ENCODE measurements around the gene GAMT.

DNA sequence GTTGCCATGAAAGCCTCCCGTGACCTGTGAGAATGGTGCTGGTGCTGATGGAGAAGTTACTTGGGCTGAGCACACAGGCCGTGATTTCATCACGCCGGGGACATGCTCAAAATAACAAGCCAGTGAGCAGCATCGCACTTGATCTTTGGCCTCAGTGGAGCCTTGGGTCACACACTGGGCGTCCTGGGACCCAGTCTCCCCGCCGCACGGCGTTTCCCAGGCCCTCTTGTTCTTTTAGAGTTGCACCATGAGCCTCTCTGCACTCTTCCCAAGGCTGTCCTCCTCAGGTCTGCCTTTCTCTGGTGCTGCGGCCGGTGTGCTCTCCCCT is 27.1 kb downstream of the GAMT start:
- TF ChIP-seq GATA2 (IDR thresholded peaks at IDR 0.05; ENCODE audit: low read depth, low read length) = no peak
- TF ChIP-seq GATA3 (IDR thresholded peaks at IDR 0.05; ENCODE audit: low read depth, low read length) = no peak
